ENCODE measurements around the gene IGSF21. TPM values are rescaled to one million over a fixed set of nuclear protein-coding genes. Genes with fewer than 3 reads are reported as not detected.

Gene IGSF21
- total and polyA plus RNA-seq, 10 of the 15 experiments (the other 5 are each of a cell fraction or from before 2014, with no cell fraction given): 0.03 to 0.49 TPM; not detected in 8

DNA sequence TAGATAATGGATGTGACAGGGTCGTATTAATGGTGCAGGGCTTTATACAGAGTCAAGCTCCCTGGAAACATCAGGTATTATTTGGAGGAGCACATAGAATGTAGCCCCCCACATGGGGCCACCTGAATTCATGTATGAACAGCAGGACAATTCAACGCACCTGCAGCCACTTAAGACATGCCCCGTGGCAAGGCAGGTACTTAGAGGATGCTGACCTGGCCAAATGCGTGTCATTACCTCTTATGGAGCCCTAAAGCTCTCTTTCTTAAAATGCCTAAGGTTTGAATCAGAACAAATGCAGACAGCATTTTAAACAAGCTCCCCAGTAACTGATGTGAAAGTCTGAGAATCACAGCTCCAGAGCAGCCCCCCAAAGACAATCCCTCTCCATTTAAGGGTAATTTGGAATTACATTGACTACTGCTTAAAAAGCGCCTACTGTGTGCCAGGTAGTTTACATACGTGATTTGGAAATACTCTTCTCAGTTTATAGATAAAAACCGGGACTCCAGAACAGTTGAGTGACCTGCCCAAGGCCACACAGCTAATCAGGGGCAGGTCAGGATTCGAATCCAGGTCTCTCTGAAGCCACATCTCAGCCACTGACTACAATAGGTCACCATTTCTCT lies 302.1 kb downstream of the IGSF21 start:
- Histone ChIP-seq H3K27me3 (replicated peaks in 1 of 2; ENCODE audit: control insufficient read depth in 2 of 2, insufficient read depth in 2 of 2, low read length in 1 of 2) (no peaks in the 10 kb centered on the region; a peak in 1 of 4 replicates), H3K79me2 (ENCODE audit: control insufficient read depth, insufficient read depth, low read length) (no peaks in the 10 kb centered on the region), H3K36me3 (ENCODE audit: control insufficient read depth in 2 of 2, insufficient read depth in 2 of 2, low read length in 1 of 2) (no peaks in the 10 kb centered on the region), H3K4me2 (ENCODE audit: control insufficient read depth, insufficient read depth) (no peak overlapping the region), H3K9ac (ENCODE audit: control insufficient read depth, insufficient read depth, low read length) (no peak overlapping the region), H3K4me1 (ENCODE audit: control insufficient read depth, insufficient read depth, low read length) (no peaks in the 10 kb centered on the region), H3K27ac (ENCODE audit: control insufficient read depth, insufficient read depth) (no peak overlapping the region), H2AFZ (ENCODE audit: control insufficient read depth, low read depth, low read length) (no peak overlapping the region), H4K20me1 (ENCODE audit: control insufficient read depth, insufficient read depth) (no peaks in the 10 kb centered on the region), H3K4me3 (no peak overlapping the region), H3K9me3 (replicated peaks; ENCODE audit: control insufficient read depth, insufficient read depth, low read length) (peaks cover 7% of the 10 kb centered on the region; the same call in 2 of the 3 replicates)
- intact Hi-C loops (cut with micrococcal nuclease; ENCODE audit: unreplicated experiment): no loop called here
- POLR2A ChIA-PET: no interaction called here
- no peak for ATAC-seq
- 32% methylated on average over 8 of the region's 8 CpGs for WGBS (ENCODE audit: insufficient coverage, insufficient replicate concordance, low lambda C conversion rate, missing lambda C conversion rate)
- no TSS peak for BruUV-seq (replicated peaks)
- in situ Hi-C loops (cut with MboI): no loop called here
- TF ChIP-seq JUNB (IDR thresholded peaks at IDR 0.05): no peak
- TF ChIP-seq NFYB (IDR thresholded peaks at IDR 0.05; ENCODE audit: insufficient read depth, low read depth, low read length): no peak
- no peak for TF ChIP-seq ZNF274 (IDR thresholded peaks at IDR 0.05; ENCODE audit: insufficient read depth, insufficient read length)
- no peak for TF ChIP-seq SP1 (IDR thresholded peaks at IDR 0.05; ENCODE audit: low read depth, low read length)
- no peak for TF ChIP-seq GATAD2B (conservative IDR thresholded peaks at IDR 0.05; ENCODE audit: low read depth)
- TF ChIP-seq TCF7 (IDR thresholded peaks at IDR 0.05; ENCODE audit: borderline replicate concordance): no peak
- TF ChIP-seq PML (IDR thresholded peaks at IDR 0.05; ENCODE audit: low read length): no peak
- TF ChIP-seq POU2F2 (IDR thresholded peaks at IDR 0.05; ENCODE audit: borderline replicate concordance, low read depth, low read length): no peak
- no peak for FAIRE-seq
- SMC1A ChIA-PET (ENCODE audit: uncharacterized antibody, unreplicated experiment): no interaction called here
- RAD21 ChIA-PET (ENCODE audit: unreplicated experiment): no interaction called here
- CTCF ChIA-PET: no interaction called here
- no peak for DNase-seq (ENCODE audit: low read depth, low spot score)

DNA sequence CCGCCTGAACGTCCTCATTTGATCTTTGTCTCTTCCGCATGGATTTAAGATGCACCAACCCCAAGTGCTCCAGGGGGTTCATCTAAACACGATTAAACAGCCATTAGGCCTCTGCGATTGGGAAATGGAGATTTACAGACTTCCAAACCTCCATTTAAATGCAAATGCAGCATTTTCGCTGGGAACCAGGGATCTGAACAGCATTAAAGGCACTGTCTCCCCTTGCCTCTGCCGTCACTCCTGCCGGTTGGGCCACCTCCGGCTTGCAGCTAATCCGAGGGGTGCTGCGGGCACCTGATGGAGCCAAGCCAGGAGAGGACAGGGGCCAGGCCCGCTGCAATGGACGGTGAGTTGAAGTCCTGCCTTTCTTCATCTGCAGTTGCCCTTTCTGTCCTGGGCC lies 302.8 kb downstream of the IGSF21 start:
- ATAC-seq: no peak
- H3K27me3 ChIP-seq (replicated peaks in 1 of 2; ENCODE audit: control insufficient read depth in 2 of 2, insufficient read depth in 2 of 2, low read length in 1 of 2): no peaks in the 10 kb centered on the region; a peak in 1 of 4 replicates
- no peak overlapping the region for H3K4me3 ChIP-seq
- no TSS peak for BruUV-seq (replicated peaks)
- DNase-seq (ENCODE audit: low read depth, low spot score): no peak
- no peak overlapping the region for H3K4me2 ChIP-seq (ENCODE audit: control insufficient read depth, insufficient read depth)
- ChIA-PET POLR2A (no interaction called here), CTCF (no interaction called here), RAD21 (ENCODE audit: unreplicated experiment) (no interaction called here), SMC1A (ENCODE audit: uncharacterized antibody, unreplicated experiment) (no interaction called here)
- no peaks in the 10 kb centered on the region for H3K79me2 ChIP-seq (ENCODE audit: control insufficient read depth, insufficient read depth, low read length)
- H2AFZ ChIP-seq (ENCODE audit: control insufficient read depth, low read depth, low read length): no peak overlapping the region
- no peaks in the 10 kb centered on the region for H3K4me1 ChIP-seq (ENCODE audit: control insufficient read depth, insufficient read depth, low read length)
- intact Hi-C loops (cut with micrococcal nuclease; ENCODE audit: unreplicated experiment) (no loop called here), in situ Hi-C loops (cut with MboI) (no loop called here)
- no peak overlapping the region for H3K27ac ChIP-seq (ENCODE audit: control insufficient read depth, insufficient read depth)
- WGBS (ENCODE audit: insufficient coverage, insufficient replicate concordance, low lambda C conversion rate, missing lambda C conversion rate): 20% methylated on average over 13 of the region's 13 CpGs
- no peaks in the 10 kb centered on the region for H4K20me1 ChIP-seq (ENCODE audit: control insufficient read depth, insufficient read depth)
- no peak overlapping the region for H3K9ac ChIP-seq (ENCODE audit: control insufficient read depth, insufficient read depth, low read length)
- no peak for FAIRE-seq
- H3K9me3 ChIP-seq (replicated peaks; ENCODE audit: control insufficient read depth, insufficient read depth, low read length): peaks cover 7% of the 10 kb centered on the region; the same call in 2 of the 3 replicates
- H3K36me3 ChIP-seq (ENCODE audit: control insufficient read depth in 2 of 2, insufficient read depth in 2 of 2, low read length in 1 of 2): no peaks in the 10 kb centered on the region
- TF ChIP-seq EP300 (IDR thresholded peaks at IDR 0.05; ENCODE audit: borderline replicate concordance in 1 of 2, control insufficient read depth in 1 of 2, low read depth in 2 of 2, low read length in 2 of 2) (no peak), NR2F1 (conservative IDR thresholded peaks at IDR 0.05) (no peak), CREB1 (IDR thresholded peaks at IDR 0.05; ENCODE audit: low read depth) (no peak), FOXK2 (IDR thresholded peaks at IDR 0.05) (no peak)
- TF ChIP-seq, protein P1, sequence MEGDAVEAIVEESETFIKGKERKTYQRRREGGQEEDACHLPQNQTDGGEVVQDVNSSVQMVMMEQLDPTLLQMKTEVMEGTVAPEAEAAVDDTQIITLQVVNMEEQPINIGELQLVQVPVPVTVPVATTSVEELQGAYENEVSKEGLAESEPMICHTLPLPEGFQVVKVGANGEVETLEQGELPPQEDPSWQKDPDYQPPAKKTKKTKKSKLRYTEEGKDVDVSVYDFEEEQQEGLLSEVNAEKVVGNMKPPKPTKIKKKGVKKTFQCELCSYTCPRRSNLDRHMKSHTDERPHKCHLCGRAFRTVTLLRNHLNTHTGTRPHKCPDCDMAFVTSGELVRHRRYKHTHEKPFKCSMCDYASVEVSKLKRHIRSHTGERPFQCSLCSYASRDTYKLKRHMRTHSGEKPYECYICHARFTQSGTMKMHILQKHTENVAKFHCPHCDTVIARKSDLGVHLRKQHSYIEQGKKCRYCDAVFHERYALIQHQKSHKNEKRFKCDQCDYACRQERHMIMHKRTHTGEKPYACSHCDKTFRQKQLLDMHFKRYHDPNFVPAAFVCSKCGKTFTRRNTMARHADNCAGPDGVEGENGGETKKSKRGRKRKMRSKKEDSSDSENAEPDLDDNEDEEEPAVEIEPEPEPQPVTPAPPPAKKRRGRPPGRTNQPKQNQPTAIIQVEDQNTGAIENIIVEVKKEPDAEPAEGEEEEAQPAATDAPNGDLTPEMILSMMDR (IDR thresholded peaks at IDR 0.05 in 2 of 3, conservative IDR thresholded peaks at IDR 0.05 in 1 of 3; ENCODE audit: control insufficient read depth in 2 of 3, extremely low read depth in 1 of 3, insufficient read depth in 1 of 3, low read depth in 3 of 3, low read length in 3 of 3): no peak
- TF ChIP-seq, protein P2, sequence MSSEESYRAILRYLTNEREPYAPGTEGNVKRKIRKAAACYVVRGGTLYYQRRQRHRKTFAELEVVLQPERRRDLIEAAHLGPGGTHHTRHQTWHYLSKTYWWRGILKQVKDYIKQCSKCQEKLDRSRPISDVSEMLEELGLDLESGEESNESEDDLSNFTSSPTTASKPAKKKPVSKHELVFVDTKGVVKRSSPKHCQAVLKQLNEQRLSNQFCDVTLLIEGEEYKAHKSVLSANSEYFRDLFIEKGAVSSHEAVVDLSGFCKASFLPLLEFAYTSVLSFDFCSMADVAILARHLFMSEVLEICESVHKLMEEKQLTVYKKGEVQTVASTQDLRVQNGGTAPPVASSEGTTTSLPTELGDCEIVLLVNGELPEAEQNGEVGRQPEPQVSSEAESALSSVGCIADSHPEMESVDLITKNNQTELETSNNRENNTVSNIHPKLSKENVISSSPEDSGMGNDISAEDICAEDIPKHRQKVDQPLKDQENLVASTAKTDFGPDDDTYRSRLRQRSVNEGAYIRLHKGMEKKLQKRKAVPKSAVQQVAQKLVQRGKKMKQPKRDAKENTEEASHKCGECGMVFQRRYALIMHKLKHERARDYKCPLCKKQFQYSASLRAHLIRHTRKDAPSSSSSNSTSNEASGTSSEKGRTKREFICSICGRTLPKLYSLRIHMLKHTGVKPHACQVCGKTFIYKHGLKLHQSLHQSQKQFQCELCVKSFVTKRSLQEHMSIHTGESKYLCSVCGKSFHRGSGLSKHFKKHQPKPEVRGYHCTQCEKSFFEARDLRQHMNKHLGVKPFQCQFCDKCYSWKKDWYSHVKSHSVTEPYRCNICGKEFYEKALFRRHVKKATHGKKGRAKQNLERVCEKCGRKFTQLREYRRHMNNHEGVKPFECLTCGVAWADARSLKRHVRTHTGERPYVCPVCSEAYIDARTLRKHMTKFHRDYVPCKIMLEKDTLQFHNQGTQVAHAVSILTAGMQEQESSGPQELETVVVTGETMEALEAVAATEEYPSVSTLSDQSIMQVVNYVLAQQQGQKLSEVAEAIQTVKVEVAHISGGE (CRISPR knock-in tag; IDR thresholded peaks at IDR 0.05): no peak

All from GM12878 (cell line).